GM13977 (cell line): ENCODE results near the gene EN1.

Experiments used
- DNase-seq: peaks from one replicate; pipeline ENCODE4 v3.0.0; 2012; ENCODE audit warnings: low spot score
- CTCF ChIP-seq: IDR thresholded peaks from 2 replicates; pipeline ENCODE4 v1.5.1; 2012; ENCODE audit warnings: mild to moderate bottlenecking, control low read depth; ENCODE audit not compliant: insufficient read depth; ENCODE audit errors: extremely low read depth, missing control alignments
- in situ Hi-C: fragments of 300-500 bp; cut with MboI; formaldehyde crosslinking; loops from one replicate; pipeline ENCODE4 v1.12.0; 2022; ENCODE audit warnings: low sequenced_read_pairs, low pct_unique_long_range_greater_than_20kb, mixed read lengths, inconsistent platforms; ENCODE audit not compliant: unreplicated experiment

EN1 gene

GRCh38 chr2:118816669-118817068, 30.8 kb downstream of the EN1 start:
- in situ Hi-C loops, result no loop called here
- no peak for TF ChIP-seq CTCF
- DNase-seq, result no peak

DNA sequence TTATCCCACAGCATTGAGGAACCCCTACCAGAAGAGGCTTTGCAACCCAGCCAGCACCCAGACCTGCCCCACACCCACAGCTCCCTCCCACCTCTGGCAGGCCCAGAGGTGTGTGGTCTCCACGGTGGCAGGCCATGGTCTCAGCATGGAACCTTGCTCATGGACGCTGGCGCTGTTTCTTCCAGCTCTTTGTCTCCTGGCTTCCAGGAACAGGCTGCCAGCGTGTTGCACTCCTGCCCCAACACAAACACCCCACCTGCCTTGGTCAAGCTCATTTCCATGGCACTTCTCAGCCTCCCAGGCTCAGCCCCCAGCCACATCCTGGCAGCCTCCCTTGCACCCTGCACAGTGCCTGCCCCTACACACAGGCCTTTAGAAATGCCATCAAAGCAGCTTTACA, 31.7 kb downstream of the EN1 start:
- TF ChIP-seq CTCF, result no peak
- in situ Hi-C loops, result no loop called here

DNA sequence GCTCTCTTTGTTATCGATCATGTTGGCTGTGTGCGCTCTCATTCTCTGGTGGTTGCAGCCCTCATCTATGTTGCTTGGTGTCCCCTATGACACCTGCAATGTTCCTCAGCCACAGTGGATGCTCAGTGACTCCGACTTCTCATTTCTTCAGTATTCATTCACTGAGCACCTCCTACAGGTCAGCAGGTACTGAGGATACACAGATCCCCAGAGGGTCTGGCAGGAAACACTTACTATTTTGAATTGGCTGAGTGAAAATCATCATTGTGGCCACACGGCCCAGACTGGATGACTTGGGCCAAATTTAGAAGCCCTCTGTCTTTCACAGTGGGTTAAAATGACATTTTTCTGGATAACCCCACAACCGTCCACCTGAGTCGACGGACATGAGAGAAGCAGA, 32.1 kb downstream of the EN1 start:
- in situ Hi-C loops, result no loop called here

More for the DNA sequence above, 31.7 kb downstream of the EN1 start:
- no peak for DNase-seq

GRCh38 chr2:118814368-118814767, 33.1 kb downstream of the EN1 start:
- in situ Hi-C loops, result no loop called here
- no peak for DNase-seq
- TF ChIP-seq CTCF, result no peak

More for the DNA sequence above, 32.1 kb downstream of the EN1 start:
- no peak for DNase-seq
- no peak for TF ChIP-seq CTCF

DNA sequence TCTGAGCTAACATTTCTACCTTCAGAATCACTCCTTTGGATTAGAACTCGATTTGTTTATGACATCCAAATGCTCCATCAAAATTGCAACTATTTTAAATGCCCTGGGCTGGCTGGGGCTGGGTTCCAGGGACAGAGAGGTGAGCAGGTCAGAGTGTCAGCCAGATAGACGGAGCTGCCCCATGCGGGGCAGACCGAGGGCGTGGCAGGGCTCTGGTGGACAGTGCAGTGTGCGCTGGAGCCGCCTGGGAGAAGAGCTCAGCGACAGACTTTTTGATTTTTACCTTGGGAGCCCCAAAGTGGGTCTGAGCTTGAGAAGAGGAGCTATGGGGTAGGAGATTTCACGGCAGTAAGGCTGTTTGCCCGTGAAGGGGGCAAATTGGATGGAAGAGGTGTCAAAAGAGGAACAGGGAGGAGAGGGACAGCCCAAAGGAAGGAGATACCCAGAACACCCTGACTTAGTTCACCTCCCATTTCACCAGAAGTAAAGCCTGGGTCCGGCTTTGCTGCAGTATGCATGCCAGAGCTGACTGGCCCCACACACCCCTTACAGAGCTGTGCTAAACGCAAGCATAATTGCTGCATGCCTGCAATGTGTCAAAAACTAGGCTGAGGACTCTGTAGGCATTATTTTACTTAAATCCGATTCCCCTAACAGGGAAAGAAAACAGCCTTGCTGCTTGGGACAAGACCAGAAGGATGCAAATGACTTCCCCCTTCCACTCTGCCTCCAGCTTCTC, 33.7 kb downstream of the EN1 start:
- TF ChIP-seq CTCF, result no peak
- DNase-seq, result no peak
- in situ Hi-C loops, result no loop called here

DNA sequence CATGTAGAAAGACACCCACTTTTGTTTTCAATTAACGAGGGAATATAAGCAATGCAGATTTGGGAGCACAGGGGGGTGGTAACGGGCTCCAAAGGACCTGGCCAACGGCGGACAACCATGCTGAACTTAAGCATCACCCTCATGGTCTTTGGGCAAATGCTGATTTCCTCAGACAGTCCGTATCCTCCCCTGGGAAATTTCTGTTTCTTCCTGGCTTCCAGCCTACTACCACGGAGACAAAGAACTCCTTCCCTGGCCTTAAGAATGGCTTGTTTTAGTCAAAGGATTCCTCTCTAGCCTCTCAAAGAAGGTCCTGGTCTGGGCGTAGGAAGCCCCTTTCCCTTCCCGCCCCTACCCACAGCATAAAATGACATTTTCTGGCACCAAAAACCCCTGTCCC, 34.3 kb downstream of the EN1 start:
- in situ Hi-C loops, result no loop called here
- TF ChIP-seq CTCF, result no peak
- no peak for DNase-seq
